HEK293 (cell line): ENCODE data around the gene CORO1C.

ENCODE experiments used
- ELK4 ChIP-seq: IDR thresholded peaks from 2 replicates; pipeline ENCODE4 v1.6.1; 2011; ENCODE audit warnings: mild to moderate bottlenecking, low read depth, low read length, borderline replicate concordance
- FEZF1 ChIP-seq: fragments of 450-650 bp; formaldehyde crosslinking; IDR thresholded peaks from 2 replicates; pipeline ENCODE4 v1.5.1; 2016; ENCODE audit warnings: missing biosample characterization, missing genetic modification characterization
- GLIS1 ChIP-seq: fragments of 450-650 bp; formaldehyde crosslinking; IDR thresholded peaks from 2 replicates; pipeline ENCODE4 v1.5.1; 2016; ENCODE audit warnings: missing biosample characterization, missing genetic modification characterization
- KLF1 ChIP-seq: fragments of 450-650 bp; formaldehyde crosslinking; IDR thresholded peaks from 2 replicates; pipeline ENCODE4 v1.5.1; 2016; ENCODE audit warnings: missing biosample characterization, missing genetic modification characterization
- KLF7 ChIP-seq: fragments of 450-650 bp; formaldehyde crosslinking; IDR thresholded peaks from 2 replicates; pipeline ENCODE4 v1.5.1; 2016; ENCODE audit warnings: missing biosample characterization, missing genetic modification characterization, borderline replicate concordance
- OSR2 ChIP-seq: fragments of 450-650 bp; formaldehyde crosslinking; IDR thresholded peaks from 2 replicates; pipeline ENCODE4 v1.5.1; 2016; ENCODE audit warnings: missing biosample characterization, missing genetic modification characterization
- SETDB1 ChIP-seq: IDR thresholded peaks from one replicate; pipeline ENCODE4 v1.6.1; 2017; ENCODE audit warnings: mild to moderate bottlenecking, low read length, moderate library complexity, mixed read lengths; ENCODE audit not compliant: insufficient read length
- ZBTB44 ChIP-seq: fragments of 450-650 bp; IDR thresholded peaks from 2 replicates; pipeline ENCODE4 v1.5.1; 2018; ENCODE audit warnings: missing biosample characterization, mild to moderate bottlenecking, missing genetic modification characterization
- ZNF138 ChIP-seq: fragments of 450-650 bp; formaldehyde crosslinking; IDR thresholded peaks from 2 replicates; pipeline ENCODE4 v1.5.1; 2016; ENCODE audit warnings: missing biosample characterization, missing genetic modification characterization, borderline replicate concordance
- ZNF140 ChIP-seq: fragments of 450-650 bp; formaldehyde crosslinking; IDR thresholded peaks from 2 replicates; pipeline ENCODE4 v1.5.1; 2016; ENCODE audit warnings: missing biosample characterization, missing genetic modification characterization
- ZNF18 ChIP-seq: fragments of 450-650 bp; formaldehyde crosslinking; IDR thresholded peaks from 2 replicates; pipeline ENCODE4 v1.5.1; 2016; ENCODE audit warnings: missing biosample characterization, missing genetic modification characterization
- ZNF280D ChIP-seq: fragments of 450-650 bp; formaldehyde crosslinking; IDR thresholded peaks from 2 replicates; pipeline ENCODE4 v1.5.1; 2016; ENCODE audit warnings: missing biosample characterization, missing genetic modification characterization
- ZNF354C ChIP-seq: fragments of 450-650 bp; formaldehyde crosslinking; IDR thresholded peaks from 2 replicates; pipeline ENCODE4 v1.5.1; 2016; ENCODE audit warnings: missing biosample characterization, missing genetic modification characterization, low read depth, borderline replicate concordance
- ZNF426 ChIP-seq: fragments of 450-650 bp; formaldehyde crosslinking; IDR thresholded peaks from 2 replicates; pipeline ENCODE4 v1.5.1; 2017; ENCODE audit warnings: missing biosample characterization, missing genetic modification characterization, mild to moderate bottlenecking, inconsistent platforms, moderate library complexity
- ZNF449 ChIP-seq: fragments of 450-650 bp; formaldehyde crosslinking; IDR thresholded peaks from 2 replicates; pipeline ENCODE4 v1.5.1; 2017; ENCODE audit warnings: missing biosample characterization, mild to moderate bottlenecking, missing genetic modification characterization, moderate library complexity
- ZNF488 ChIP-seq: fragments of 450-650 bp; formaldehyde crosslinking; IDR thresholded peaks from 2 replicates; pipeline ENCODE4 v1.5.1; 2016; ENCODE audit warnings: missing biosample characterization, missing genetic modification characterization
- ZNF600 ChIP-seq: fragments of 450-650 bp; formaldehyde crosslinking; IDR thresholded peaks from 2 replicates; pipeline ENCODE4 v1.5.1; 2016; ENCODE audit warnings: missing biosample characterization, missing genetic modification characterization
- ZNF629 ChIP-seq: fragments of 450-650 bp; formaldehyde crosslinking; IDR thresholded peaks from 2 replicates; pipeline ENCODE4 v1.5.1; 2017; ENCODE audit warnings: missing biosample characterization, missing genetic modification characterization
- ZNF660 ChIP-seq: fragments of 450-650 bp; IDR thresholded peaks from 2 replicates; pipeline ENCODE4 v1.5.1; 2018; ENCODE audit warnings: missing biosample characterization, mild to moderate bottlenecking, missing genetic modification characterization
- ZNF768 ChIP-seq: fragments of 450-650 bp; formaldehyde crosslinking; IDR thresholded peaks from 2 replicates; pipeline ENCODE4 v1.5.1; 2018; ENCODE audit warnings: missing biosample characterization, mild to moderate bottlenecking, missing genetic modification characterization
- ZSCAN4 ChIP-seq: fragments of 450-650 bp; formaldehyde crosslinking; IDR thresholded peaks from 2 replicates; pipeline ENCODE4 v1.5.1; 2017; ENCODE audit warnings: missing biosample characterization, missing genetic modification characterization
- ZXDB ChIP-seq: fragments of 450-650 bp; formaldehyde crosslinking; IDR thresholded peaks from 2 replicates; pipeline ENCODE4 v1.5.1; 2016; ENCODE audit warnings: missing biosample characterization, missing genetic modification characterization
- TF ChIP-seq, protein P1 (sequence below): fragments of 450-650 bp; formaldehyde crosslinking; IDR thresholded peaks from 2 replicates; pipeline ENCODE4 v1.5.1; 2016; ENCODE audit warnings: missing biosample characterization, missing genetic modification characterization
- TF ChIP-seq, protein P2 (sequence below): fragments of 450-650 bp; formaldehyde crosslinking; IDR thresholded peaks from 2 replicates; pipeline ENCODE4 v1.5.1; 2017; ENCODE audit warnings: missing biosample characterization, missing genetic modification characterization

The CORO1C gene

DNA sequence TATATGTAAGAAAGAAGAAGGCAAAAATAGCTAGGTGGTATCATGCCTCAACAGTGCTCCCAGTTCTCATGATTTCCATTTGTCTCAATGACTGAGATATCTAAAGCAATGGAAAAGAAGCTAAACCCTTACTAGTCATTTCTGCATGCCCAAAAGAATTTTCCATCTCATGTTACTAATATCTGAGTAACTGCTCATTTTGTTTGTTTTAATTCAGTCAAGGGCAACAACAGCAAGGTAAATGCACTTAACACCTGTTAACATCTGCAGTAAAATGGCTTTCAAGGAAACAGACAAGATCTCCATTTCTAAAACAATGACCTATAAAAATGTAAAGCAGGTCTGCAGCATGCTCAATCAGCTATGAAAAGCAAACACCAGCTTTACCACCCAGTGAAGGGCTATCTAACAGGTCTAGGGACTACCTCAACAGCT, 78.2 kb downstream of the CORO1C start (continued):
- TF ChIP-seq ZNF449 (tag by site-specific recombination) (no peak), ZXDB (tag by site-specific recombination) (no peak), ZNF660 (tag by site-specific recombination) (no peak), ELK4 (no peak), KLF7 (no peak), ZNF768 (no peak), ZNF280D (tag by site-specific recombination) (no peak), SETDB1 (no peak), GLIS1 (tag by site-specific recombination) (no peak), ZNF354C (no peak), OSR2 (tag by site-specific recombination) (peak; percentile 40; the same call in 1 of the 2 replicates), ZNF488 (tag by site-specific recombination) (no peak), ZNF629 (tag by site-specific recombination) (no peak), FEZF1 (peak; percentile 62; the same call in 1 of the 2 replicates), KLF1 (no peak), ZNF426 (tag by site-specific recombination) (no peak), ZNF18 (tag by site-specific recombination) (no peak), ZBTB44 (tag by site-specific recombination) (peak; percentile 63), ZNF138 (tag by site-specific recombination) (no peak), ZSCAN4 (tag by site-specific recombination) (no peak), ZNF140 (tag by site-specific recombination) (no peak), ZNF600 (tag by site-specific recombination) (no peak)
- TF ChIP-seq, protein P1, sequence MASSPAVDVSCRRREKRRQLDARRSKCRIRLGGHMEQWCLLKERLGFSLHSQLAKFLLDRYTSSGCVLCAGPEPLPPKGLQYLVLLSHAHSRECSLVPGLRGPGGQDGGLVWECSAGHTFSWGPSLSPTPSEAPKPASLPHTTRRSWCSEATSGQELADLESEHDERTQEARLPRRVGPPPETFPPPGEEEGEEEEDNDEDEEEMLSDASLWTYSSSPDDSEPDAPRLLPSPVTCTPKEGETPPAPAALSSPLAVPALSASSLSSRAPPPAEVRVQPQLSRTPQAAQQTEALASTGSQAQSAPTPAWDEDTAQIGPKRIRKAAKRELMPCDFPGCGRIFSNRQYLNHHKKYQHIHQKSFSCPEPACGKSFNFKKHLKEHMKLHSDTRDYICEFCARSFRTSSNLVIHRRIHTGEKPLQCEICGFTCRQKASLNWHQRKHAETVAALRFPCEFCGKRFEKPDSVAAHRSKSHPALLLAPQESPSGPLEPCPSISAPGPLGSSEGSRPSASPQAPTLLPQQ (tag by site-specific recombination), result no peak
- TF ChIP-seq, protein P2, sequence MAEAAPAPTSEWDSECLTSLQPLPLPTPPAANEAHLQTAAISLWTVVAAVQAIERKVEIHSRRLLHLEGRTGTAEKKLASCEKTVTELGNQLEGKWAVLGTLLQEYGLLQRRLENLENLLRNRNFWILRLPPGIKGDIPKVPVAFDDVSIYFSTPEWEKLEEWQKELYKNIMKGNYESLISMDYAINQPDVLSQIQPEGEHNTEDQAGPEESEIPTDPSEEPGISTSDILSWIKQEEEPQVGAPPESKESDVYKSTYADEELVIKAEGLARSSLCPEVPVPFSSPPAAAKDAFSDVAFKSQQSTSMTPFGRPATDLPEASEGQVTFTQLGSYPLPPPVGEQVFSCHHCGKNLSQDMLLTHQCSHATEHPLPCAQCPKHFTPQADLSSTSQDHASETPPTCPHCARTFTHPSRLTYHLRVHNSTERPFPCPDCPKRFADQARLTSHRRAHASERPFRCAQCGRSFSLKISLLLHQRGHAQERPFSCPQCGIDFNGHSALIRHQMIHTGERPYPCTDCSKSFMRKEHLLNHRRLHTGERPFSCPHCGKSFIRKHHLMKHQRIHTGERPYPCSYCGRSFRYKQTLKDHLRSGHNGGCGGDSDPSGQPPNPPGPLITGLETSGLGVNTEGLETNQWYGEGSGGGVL (tag by site-specific recombination), result no peak
